A673 (cell line): Measurements from ENCODE around the gene CDKAL1. TPM values are rescaled to one million over a fixed set of nuclear protein-coding genes. Genes with fewer than 3 reads are reported as not detected.

ENCODE experiments used
- BruUV-seq: library from RNA; stranded (reverse); fragments of 400-500 nt; replicated peaks from 2 replicates; lab custom pipeline; 2021; lab: Mats Ljungman, UMichigan
- CTCF ChIA-PET: fragments of 300-600 bp; sonication (Branson Sonifier 250); formaldehyde crosslinking; loops from one replicate; lab custom pipeline; 2022; ENCODE audit warnings: antibody characterized with exemption; lab: Charles Lee
- POLR2A ChIA-PET: fragments of 300-600 bp; sonication (Branson Sonifier 250); formaldehyde crosslinking; loops from one replicate; lab custom pipeline; 2022; ENCODE audit warnings: antibody characterized with exemption; ENCODE audit not compliant: low non-redundant PET; lab: Charles Lee
- DNase-seq: peaks from one replicate; pipeline ENCODE4 v3.0.0-alpha.2; 2015; ENCODE audit warnings: low spot score
- H3K27ac ChIP-seq: fragments of 200-600 bp; sonication (generic); 2 replicates; pipeline ENCODE4 v1.5.1; 2016; ENCODE audit warnings: mixed run types, low read depth, mild to moderate bottlenecking, mixed read lengths, antibody characterized with exemption, low read length; ENCODE audit not compliant: poor library complexity, severe bottlenecking
- H3K27me3 ChIP-seq: fragments of 200-600 bp; sonication (generic); replicated peaks from 2 replicates; pipeline ENCODE4 v1.6.1; 2017; ENCODE audit warnings: mixed run types, low read depth, mild to moderate bottlenecking, mixed read lengths, antibody characterized with exemption, low read length; ENCODE audit not compliant: insufficient read depth, poor library complexity
- H3K36me3 ChIP-seq: fragments of 200-600 bp; sonication (generic); 2 replicates; pipeline ENCODE4 v1.6.1; 2016; ENCODE audit warnings: mixed run types, mild to moderate bottlenecking, mixed read lengths, antibody characterized with exemption, low read length; ENCODE audit not compliant: insufficient read depth, poor library complexity, severe bottlenecking
- H3K4me1 ChIP-seq: fragments of 200-600 bp; sonication (generic); 2 replicates; pipeline ENCODE4 v1.6.1; 2017; ENCODE audit warnings: mixed run types, mild to moderate bottlenecking, mixed read lengths, antibody characterized with exemption, low read length; ENCODE audit not compliant: insufficient read depth, poor library complexity, severe bottlenecking
- H3K4me3 ChIP-seq: fragments of 200-600 bp; sonication (generic); 2 replicates; pipeline ENCODE4 v1.5.1; 2016; ENCODE audit warnings: low read depth, mixed run types, mild to moderate bottlenecking, mixed read lengths, low read length; ENCODE audit not compliant: poor library complexity, severe bottlenecking
- H3K9me3 ChIP-seq: fragments of 200-600 bp; sonication (generic); 2 replicates; pipeline ENCODE4 v1.6.1; 2016; ENCODE audit warnings: mixed run types, low read depth, mild to moderate bottlenecking, mixed read lengths, antibody characterized with exemption, low read length; ENCODE audit not compliant: poor library complexity, severe bottlenecking
- EZH2 ChIP-seq: fragments of 200-600 bp; sonication (generic); IDR thresholded peaks from 2 replicates; pipeline ENCODE4 v1.6.1; 2017; ENCODE audit warnings: borderline replicate concordance, low read depth, mild to moderate bottlenecking, mixed read lengths, antibody characterized with exemption, low read length; ENCODE audit not compliant: poor library complexity, severe bottlenecking
- intact Hi-C: fragments of 100-400 bp; cut with micrococcal nuclease; formaldehyde crosslinking; loops from one replicate; pipeline ENCODE4 v1.10.0; 2022; ENCODE audit not compliant: unreplicated experiment
- total RNA-seq: library from RNA; stranded (reverse); gene quantifications from 2 replicates; pipeline ENCODE4 v1.2.3, GENCODE V29; 2021
- TF ChIP-seq, protein P1 (sequence below): fragments of 300-800, 200-600 bp; sonication (generic); conservative IDR thresholded peaks from 2 replicates; pipeline ENCODE4 v1.5.1; 2017; ENCODE audit warnings: low read depth, mild to moderate bottlenecking, antibody characterized with exemption, low read length, moderate library complexity, mixed read lengths

Gene CDKAL1
- total RNA-seq, 1 experiment from 2014 or later: 35.5 TPM

DNA sequence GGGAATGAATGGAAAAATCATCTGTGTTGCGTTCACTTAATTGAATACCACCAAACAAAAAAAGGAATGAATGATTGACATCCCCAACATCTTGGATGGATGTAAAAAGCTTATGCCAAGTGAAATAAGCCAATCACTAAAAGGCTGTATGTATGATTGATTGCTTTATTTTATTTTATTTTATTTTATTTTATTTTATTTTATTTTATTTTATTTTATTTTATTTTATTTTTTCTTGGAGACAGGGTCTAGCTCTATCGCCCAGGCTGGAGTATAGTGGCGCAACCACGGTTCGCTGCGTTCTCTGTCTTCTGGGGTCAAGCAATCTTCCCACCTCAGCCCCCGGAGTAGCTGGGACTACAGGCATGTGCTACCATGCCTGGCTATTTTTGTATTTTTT lies 263.3 kb downstream of the CDKAL1 start:
- no peak for DNase-seq
- intact Hi-C loops: no loop called here
- Histone ChIP-seq H3K4me3 (no peak overlapping the region), H3K36me3 (no peaks in the 10 kb centered on the region), H3K9me3 (no peaks in the 10 kb centered on the region), H3K27me3 (no peaks in the 10 kb centered on the region), H3K27ac (no peak overlapping the region), H3K4me1 (peaks cover 7% of the 10 kb centered on the region)
- ChIA-PET CTCF (no interaction called here), POLR2A (no interaction called here)
- no peak for TF ChIP-seq EZH2
- TF ChIP-seq, protein P1, sequence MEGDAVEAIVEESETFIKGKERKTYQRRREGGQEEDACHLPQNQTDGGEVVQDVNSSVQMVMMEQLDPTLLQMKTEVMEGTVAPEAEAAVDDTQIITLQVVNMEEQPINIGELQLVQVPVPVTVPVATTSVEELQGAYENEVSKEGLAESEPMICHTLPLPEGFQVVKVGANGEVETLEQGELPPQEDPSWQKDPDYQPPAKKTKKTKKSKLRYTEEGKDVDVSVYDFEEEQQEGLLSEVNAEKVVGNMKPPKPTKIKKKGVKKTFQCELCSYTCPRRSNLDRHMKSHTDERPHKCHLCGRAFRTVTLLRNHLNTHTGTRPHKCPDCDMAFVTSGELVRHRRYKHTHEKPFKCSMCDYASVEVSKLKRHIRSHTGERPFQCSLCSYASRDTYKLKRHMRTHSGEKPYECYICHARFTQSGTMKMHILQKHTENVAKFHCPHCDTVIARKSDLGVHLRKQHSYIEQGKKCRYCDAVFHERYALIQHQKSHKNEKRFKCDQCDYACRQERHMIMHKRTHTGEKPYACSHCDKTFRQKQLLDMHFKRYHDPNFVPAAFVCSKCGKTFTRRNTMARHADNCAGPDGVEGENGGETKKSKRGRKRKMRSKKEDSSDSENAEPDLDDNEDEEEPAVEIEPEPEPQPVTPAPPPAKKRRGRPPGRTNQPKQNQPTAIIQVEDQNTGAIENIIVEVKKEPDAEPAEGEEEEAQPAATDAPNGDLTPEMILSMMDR: no peak
- no TSS peak for BruUV-seq

DNA sequence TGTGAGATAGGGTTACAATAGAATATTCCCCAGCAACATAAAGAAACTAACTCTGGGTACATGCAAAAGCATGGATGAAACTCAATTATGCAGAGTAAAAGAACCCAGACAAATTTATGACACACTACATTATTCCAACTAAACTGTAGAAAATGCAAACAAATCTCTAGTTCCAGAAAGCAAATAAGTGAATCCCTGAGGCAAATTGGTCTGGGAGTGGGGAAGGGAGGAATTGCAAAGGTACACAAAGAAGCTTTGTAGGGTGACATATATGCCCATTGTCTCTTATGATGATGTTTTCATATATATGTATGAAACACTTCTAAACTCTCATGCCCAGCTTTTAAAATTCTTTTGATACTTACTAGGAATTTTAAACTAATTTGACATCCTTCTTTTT lies 266.0 kb downstream of the CDKAL1 start:
- no peaks in the 10 kb centered on the region for H3K36me3 ChIP-seq
- no peak for TF ChIP-seq EZH2
- TF ChIP-seq, protein P1: no peak
- no peaks in the 10 kb centered on the region for H3K9me3 ChIP-seq
- intact Hi-C loops: no loop called here
- peaks cover 12% of the 10 kb centered on the region for H3K4me1 ChIP-seq
- H3K27me3 ChIP-seq: no peaks in the 10 kb centered on the region
- DNase-seq: no peak
- POLR2A ChIA-PET: interaction anchor here (0.6 kb wide), 1 partner anchor 110 kb away, joined by 3 read pairs; no protein-coding TSS in a partner anchor
- no peak overlapping the region for H3K4me3 ChIP-seq
- CTCF ChIA-PET: no interaction called here
- H3K27ac ChIP-seq: no peak overlapping the region
- no TSS peak for BruUV-seq

DNA sequence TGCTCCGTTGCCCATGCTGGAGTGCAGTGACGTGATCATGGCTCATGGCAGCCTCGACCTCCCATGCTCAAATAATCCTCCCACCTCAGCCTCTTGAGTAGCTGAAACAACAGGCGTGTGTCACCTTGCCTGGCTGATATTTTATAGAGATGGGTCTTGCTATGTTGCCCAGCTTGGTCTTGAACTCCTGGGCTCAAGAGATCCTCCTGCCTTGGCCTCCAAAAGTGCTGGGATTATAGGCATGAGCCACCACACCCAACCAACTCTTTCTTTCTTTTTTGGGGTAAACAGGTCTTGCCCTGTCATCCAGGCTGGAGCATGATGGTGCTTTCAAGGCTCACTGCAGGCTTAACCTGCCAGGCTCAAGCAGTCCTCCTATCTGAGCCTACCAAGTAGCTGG lies 266.4 kb downstream of the CDKAL1 start:
- no peak for TF ChIP-seq EZH2
- TF ChIP-seq, protein P1: no peak
- Histone ChIP-seq H3K27me3 (no peaks in the 10 kb centered on the region), H3K36me3 (no peaks in the 10 kb centered on the region), H3K27ac (no peak overlapping the region), H3K4me3 (no peak overlapping the region), H3K9me3 (no peaks in the 10 kb centered on the region), H3K4me1 (peaks cover 12% of the 10 kb centered on the region)
- intact Hi-C loops: no loop called here
- ChIA-PET CTCF (no interaction called here), POLR2A (interaction anchor here (0.6 kb wide), 1 partner anchor 109 kb away, joined by 3 read pairs; no protein-coding TSS in a partner anchor)
- BruUV-seq: no TSS peak
- DNase-seq: no peak
